ENCODE data around the gene PER2. TPM values are rescaled to one million over a fixed set of nuclear protein-coding genes. Genes with fewer than 3 reads are reported as not detected.

PER2 gene
- total and polyA plus RNA-seq, 2 of the 13 experiments (the other 11 are each of a cell fraction or from before 2014, with no cell fraction given), result 5.1 to 9.4 TPM

DNA sequence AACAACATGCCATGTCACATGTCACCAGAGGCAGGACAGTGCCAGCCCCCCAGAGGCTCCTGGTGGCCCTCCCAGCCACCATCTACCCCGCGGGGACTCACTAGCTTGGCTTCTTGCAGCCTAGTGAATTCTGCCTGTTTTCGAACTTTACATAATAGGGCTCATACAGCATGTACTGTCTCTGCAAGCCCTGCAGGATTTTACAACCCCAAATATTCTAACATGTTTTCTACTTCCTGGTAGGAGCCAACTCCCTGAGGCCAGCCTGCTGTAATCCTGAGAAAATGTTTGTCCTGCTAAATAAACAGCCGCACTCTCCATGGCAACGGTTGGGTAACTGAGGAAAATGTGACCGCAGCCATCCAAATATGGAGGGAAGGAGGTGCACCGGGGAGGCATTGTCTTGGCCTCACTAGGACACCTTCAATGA is 2.7 kb downstream of the PER2 start (continued):
- TF ChIP-seq ZNF784 (CRISPR knock-in tag; IDR thresholded peaks at IDR 0.05; ENCODE audit: borderline replicate concordance) (no peak; the same call in 1 of the 2 replicates), LCORL (IDR thresholded peaks at IDR 0.05) (no peak; the same call in none of the 2 replicates), LCORL (CRISPR knock-in tag; IDR thresholded peaks at IDR 0.05) (peak; percentile 69), AFF4 (CRISPR knock-in tag; IDR thresholded peaks at IDR 0.05) (no peak), SUZ12 (IDR thresholded peaks at IDR 0.05; ENCODE audit: low read depth, low read length) (no peak), NFYC (CRISPR knock-in tag; IDR thresholded peaks at IDR 0.05) (0 out of 2 replicates have a peak, but pooled peaks have one; percentile 24), PTBP1 (IDR thresholded peaks at IDR 0.05; ENCODE audit: low read depth, low read length, poor library complexity, severe bottlenecking) (no peak), ZNF143 (CRISPR knock-in tag; IDR thresholded peaks at IDR 0.05) (peak; percentile 37; the same call in 1 of the 2 replicates), NCOA1 (CRISPR knock-in tag; IDR thresholded peaks at IDR 0.05) (no peak), AHR (CRISPR knock-in tag; IDR thresholded peaks at IDR 0.05) (no peak), ZNF234 (CRISPR knock-in tag; conservative IDR thresholded peaks at IDR 0.05) (no peak), SALL2 (CRISPR knock-in tag; IDR thresholded peaks at IDR 0.05) (no peak), SETDB1 (CRISPR knock-in tag; IDR thresholded peaks at IDR 0.05; ENCODE audit: borderline replicate concordance) (no peak), NPAS2 (CRISPR knock-in tag; IDR thresholded peaks at IDR 0.05; ENCODE audit: borderline replicate concordance) (no peak), SP2 (CRISPR knock-in tag; IDR thresholded peaks at IDR 0.05) (no peak), SAFB2 (CRISPR knock-in tag; IDR thresholded peaks at IDR 0.05; ENCODE audit: borderline replicate concordance, low read depth) (peak; percentile 45; the same call in 1 of the 2 replicates)
- TF ChIP-seq, protein P1, sequence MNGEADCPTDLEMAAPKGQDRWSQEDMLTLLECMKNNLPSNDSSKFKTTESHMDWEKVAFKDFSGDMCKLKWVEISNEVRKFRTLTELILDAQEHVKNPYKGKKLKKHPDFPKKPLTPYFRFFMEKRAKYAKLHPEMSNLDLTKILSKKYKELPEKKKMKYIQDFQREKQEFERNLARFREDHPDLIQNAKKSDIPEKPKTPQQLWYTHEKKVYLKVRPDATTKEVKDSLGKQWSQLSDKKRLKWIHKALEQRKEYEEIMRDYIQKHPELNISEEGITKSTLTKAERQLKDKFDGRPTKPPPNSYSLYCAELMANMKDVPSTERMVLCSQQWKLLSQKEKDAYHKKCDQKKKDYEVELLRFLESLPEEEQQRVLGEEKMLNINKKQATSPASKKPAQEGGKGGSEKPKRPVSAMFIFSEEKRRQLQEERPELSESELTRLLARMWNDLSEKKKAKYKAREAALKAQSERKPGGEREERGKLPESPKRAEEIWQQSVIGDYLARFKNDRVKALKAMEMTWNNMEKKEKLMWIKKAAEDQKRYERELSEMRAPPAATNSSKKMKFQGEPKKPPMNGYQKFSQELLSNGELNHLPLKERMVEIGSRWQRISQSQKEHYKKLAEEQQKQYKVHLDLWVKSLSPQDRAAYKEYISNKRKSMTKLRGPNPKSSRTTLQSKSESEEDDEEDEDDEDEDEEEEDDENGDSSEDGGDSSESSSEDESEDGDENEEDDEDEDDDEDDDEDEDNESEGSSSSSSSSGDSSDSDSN (CRISPR knock-in tag; IDR thresholded peaks at IDR 0.05), result 0 out of 2 replicates have a peak, but pooled peaks have one; percentile 22
- TF ChIP-seq, protein P2, sequence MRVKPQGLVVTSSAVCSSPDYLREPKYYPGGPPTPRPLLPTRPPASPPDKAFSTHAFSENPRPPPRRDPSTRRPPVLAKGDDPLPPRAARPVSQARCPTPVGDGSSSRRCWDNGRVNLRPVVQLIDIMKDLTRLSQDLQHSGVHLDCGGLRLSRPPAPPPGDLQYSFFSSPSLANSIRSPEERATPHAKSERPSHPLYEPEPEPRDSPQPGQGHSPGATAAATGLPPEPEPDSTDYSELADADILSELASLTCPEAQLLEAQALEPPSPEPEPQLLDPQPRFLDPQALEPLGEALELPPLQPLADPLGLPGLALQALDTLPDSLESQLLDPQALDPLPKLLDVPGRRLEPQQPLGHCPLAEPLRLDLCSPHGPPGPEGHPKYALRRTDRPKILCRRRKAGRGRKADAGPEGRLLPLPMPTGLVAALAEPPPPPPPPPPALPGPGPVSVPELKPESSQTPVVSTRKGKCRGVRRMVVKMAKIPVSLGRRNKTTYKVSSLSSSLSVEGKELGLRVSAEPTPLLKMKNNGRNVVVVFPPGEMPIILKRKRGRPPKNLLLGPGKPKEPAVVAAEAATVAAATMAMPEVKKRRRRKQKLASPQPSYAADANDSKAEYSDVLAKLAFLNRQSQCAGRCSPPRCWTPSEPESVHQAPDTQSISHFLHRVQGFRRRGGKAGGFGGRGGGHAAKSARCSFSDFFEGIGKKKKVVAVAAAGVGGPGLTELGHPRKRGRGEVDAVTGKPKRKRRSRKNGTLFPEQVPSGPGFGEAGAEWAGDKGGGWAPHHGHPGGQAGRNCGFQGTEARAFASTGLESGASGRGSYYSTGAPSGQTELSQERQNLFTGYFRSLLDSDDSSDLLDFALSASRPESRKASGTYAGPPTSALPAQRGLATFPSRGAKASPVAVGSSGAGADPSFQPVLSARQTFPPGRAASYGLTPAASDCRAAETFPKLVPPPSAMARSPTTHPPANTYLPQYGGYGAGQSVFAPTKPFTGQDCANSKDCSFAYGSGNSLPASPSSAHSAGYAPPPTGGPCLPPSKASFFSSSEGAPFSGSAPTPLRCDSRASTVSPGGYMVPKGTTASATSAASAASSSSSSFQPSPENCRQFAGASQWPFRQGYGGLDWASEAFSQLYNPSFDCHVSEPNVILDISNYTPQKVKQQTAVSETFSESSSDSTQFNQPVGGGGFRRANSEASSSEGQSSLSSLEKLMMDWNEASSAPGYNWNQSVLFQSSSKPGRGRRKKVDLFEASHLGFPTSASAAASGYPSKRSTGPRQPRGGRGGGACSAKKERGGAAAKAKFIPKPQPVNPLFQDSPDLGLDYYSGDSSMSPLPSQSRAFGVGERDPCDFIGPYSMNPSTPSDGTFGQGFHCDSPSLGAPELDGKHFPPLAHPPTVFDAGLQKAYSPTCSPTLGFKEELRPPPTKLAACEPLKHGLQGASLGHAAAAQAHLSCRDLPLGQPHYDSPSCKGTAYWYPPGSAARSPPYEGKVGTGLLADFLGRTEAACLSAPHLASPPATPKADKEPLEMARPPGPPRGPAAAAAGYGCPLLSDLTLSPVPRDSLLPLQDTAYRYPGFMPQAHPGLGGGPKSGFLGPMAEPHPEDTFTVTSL (CRISPR knock-in tag; IDR thresholded peaks at IDR 0.05; ENCODE audit: borderline replicate concordance), result peak; percentile 57; the same call in 1 of the 2 replicates
